H1 (cell line): ENCODE results near the gene UVSSA. TPM values are rescaled to one million over a fixed set of nuclear protein-coding genes. Genes with fewer than 3 reads are reported as not detected.

Experiments
- CTCF ChIA-PET: fragments of 300-600 bp; sonication (Branson Sonifier 250); formaldehyde crosslinking; loops from one replicate; lab custom pipeline; 2021; ENCODE audit not compliant: partially characterized antibody; lab: Charles Lee
- POLR2A ChIA-PET: fragments of 300-600 bp; sonication (Branson Sonifier 250); formaldehyde crosslinking; loops from one replicate; lab custom pipeline; 2021; ENCODE audit warnings: inconsistent platforms; ENCODE audit not compliant: partially characterized antibody; lab: Charles Lee
- DNase-seq, 2 experiments: peaks; one replicate each; pipeline versions ENCODE4 v3.0.0 to v3.0.0-alpha.2; 2010 to 2022; ENCODE audit warnings: low spot score in 2 of 2, low read depth in 1 of 2, mixed read lengths in 1 of 2
- FAIRE-seq: peaks from 2 replicates; lab custom pipeline; 2011; peaks lifted over from hg19 to GRCh38; lab: Jason Lieb, UNC
- H2AFZ ChIP-seq: 2 replicates; pipeline ENCODE4 v1.8.1; 2012; ENCODE audit warnings: low read length, inconsistent platforms
- H2AK5ac ChIP-seq: 2 replicates; pipeline ENCODE4 v1.6.1; 2013; ENCODE audit warnings: low read depth, low read length
- H2BK120ac ChIP-seq: replicated peaks from 2 replicates; pipeline ENCODE3; 2013; ENCODE audit warnings: low read depth, low read length, inconsistent platforms
- H2BK12ac ChIP-seq: 2 replicates; pipeline ENCODE4 v1.6.1; 2013; ENCODE audit warnings: low read depth, low read length
- H2BK15ac ChIP-seq: 2 replicates; pipeline ENCODE4 v1.6.1; 2013; ENCODE audit warnings: low read length
- H2BK20ac ChIP-seq: 2 replicates; pipeline ENCODE4 v1.6.1; 2013; ENCODE audit warnings: low read length
- H2BK5ac ChIP-seq: 2 replicates; pipeline ENCODE4 v1.6.1; 2013; ENCODE audit warnings: low read depth, low read length
- H3K14ac ChIP-seq: 2 replicates; pipeline ENCODE4 v1.6.1; 2013; ENCODE audit warnings: inconsistent platforms; ENCODE audit not compliant: insufficient read length
- H3K18ac ChIP-seq: 2 replicates; pipeline ENCODE4 v1.6.1; 2013; ENCODE audit warnings: low read length; ENCODE audit errors: extremely low read depth
- H3K23ac ChIP-seq: 2 replicates; pipeline ENCODE4 v1.6.1; 2013; ENCODE audit warnings: inconsistent platforms; ENCODE audit not compliant: insufficient read length
- H3K23me2 ChIP-seq: 2 replicates; pipeline ENCODE4 v1.6.1; 2013; ENCODE audit warnings: low read depth, low read length
- H3K27ac ChIP-seq: 2 replicates; pipeline ENCODE4 v1.6.1; 2011; ENCODE audit warnings: low read depth, low read length, inconsistent platforms
- H3K27me3 ChIP-seq, 4 experiments: replicated peaks in 1 of 4; 1 replicate in 1 of 4; 2 replicates in 3 of 4; pipeline versions ENCODE4 v1.6.1 to v1.8.1; 2011 to 2013; ENCODE audit warnings: low read length in 3 of 4, mild to moderate bottlenecking in 3 of 4, inconsistent platforms in 2 of 4, mixed read lengths in 2 of 4, moderate library complexity in 1 of 4; ENCODE audit not compliant: control insufficient read depth in 3 of 4, insufficient read depth in 3 of 4; ENCODE audit errors: extremely low read depth in 1 of 4
- H3K36me3 ChIP-seq, 4 experiments: 2 replicates each; pipeline versions ENCODE4 v1.6.1 to v1.8.1; 2011 to 2013; ENCODE audit warnings: mild to moderate bottlenecking in 4 of 4, low read length in 3 of 4, moderate library complexity in 2 of 4, control low read depth in 1 of 4, inconsistent platforms in 1 of 4; ENCODE audit not compliant: insufficient read depth in 4 of 4, control insufficient read depth in 2 of 4
- H3K4ac ChIP-seq: replicated peaks from 2 replicates; pipeline ENCODE3; 2013; ENCODE audit warnings: low read length, low read depth, mixed read lengths, inconsistent platforms; ENCODE audit not compliant: insufficient read length
- H3K4me1 ChIP-seq, 4 experiments: replicated peaks in 1 of 4; 1 replicate in 1 of 4; 2 replicates in 3 of 4; pipeline versions ENCODE4 v1.6.1 to v1.8.1; 2011 to 2013; ENCODE audit warnings: low read length in 3 of 4, inconsistent platforms in 2 of 4, mixed read lengths in 1 of 4; ENCODE audit not compliant: insufficient read depth in 4 of 4, control insufficient read depth in 3 of 4
- H3K4me2 ChIP-seq, 2 experiments: 2 replicates each; pipeline versions ENCODE4 v1.6.1 to v1.8.1; 2011 to 2013; ENCODE audit warnings: low read depth in 2 of 2, low read length in 2 of 2, control low read depth in 1 of 2, inconsistent platforms in 1 of 2, mild to moderate bottlenecking in 1 of 2; ENCODE audit not compliant: insufficient read depth in 1 of 2
- H3K4me3 ChIP-seq, 4 experiments: fragments of 200-600, 300-600 bp in 1 of 4; sonication (generic), shearing (Covaris generic), sonication (Bioruptor Twin) in 1 of 4; 2 replicates each; pipeline versions ENCODE4 v1.5.1 to v1.8.1; 2011 to 2016; ENCODE audit warnings: low read length in 4 of 4, low read depth in 3 of 4, control low read depth in 2 of 4, inconsistent platforms in 2 of 4, mild to moderate bottlenecking in 2 of 4, mixed read lengths in 1 of 4, moderate library complexity in 1 of 4; ENCODE audit not compliant: insufficient read depth in 2 of 4; ENCODE audit errors: extremely low read depth in 1 of 4
- H3K56ac ChIP-seq: replicated peaks from 2 replicates; pipeline ENCODE3; 2013; ENCODE audit warnings: low read depth, mild to moderate bottlenecking, mixed read lengths, low read length, inconsistent platforms; ENCODE audit not compliant: insufficient read length
- H3K79me1 ChIP-seq: 2 replicates; pipeline ENCODE4 v1.6.1; 2013; ENCODE audit warnings: low read depth, low read length, control low read depth
- H3K79me2 ChIP-seq, 2 experiments: 2 replicates each; pipeline versions ENCODE4 v1.6.1 to v1.8.1; 2012 to 2013; ENCODE audit warnings: low read length in 2 of 2, mild to moderate bottlenecking in 2 of 2, inconsistent platforms in 1 of 2; ENCODE audit not compliant: insufficient read depth in 2 of 2, control insufficient read depth in 1 of 2
- H3K9ac ChIP-seq, 4 experiments: replicated peaks in 1 of 4; 1 replicate in 1 of 4; 2 replicates in 3 of 4; pipeline versions ENCODE4 v1.6.1 to v1.8.1; 2011 to 2013; ENCODE audit warnings: low read depth in 3 of 4, low read length in 3 of 4, control low read depth in 2 of 4, mild to moderate bottlenecking in 2 of 4, moderate library complexity in 2 of 4, inconsistent platforms in 1 of 4; ENCODE audit errors: extremely low read depth in 1 of 4
- H3K9me3 ChIP-seq, 2 experiments: 2 replicates each; pipeline versions ENCODE4 v1.6.1 to v1.8.1; 2012 to 2013; ENCODE audit warnings: mild to moderate bottlenecking in 2 of 2, moderate library complexity in 2 of 2, control low read depth in 1 of 2, inconsistent platforms in 1 of 2, low read depth in 1 of 2, low read length in 1 of 2, mixed read lengths in 1 of 2; ENCODE audit not compliant: insufficient read depth in 2 of 2
- H4K20me1 ChIP-seq, 2 experiments: replicated peaks in 1 of 2; 2 replicates each; pipeline versions ENCODE3 to v1.8.1; 2011 to 2013; ENCODE audit warnings: inconsistent platforms in 2 of 2, low read length in 2 of 2, mild to moderate bottlenecking in 1 of 2; ENCODE audit not compliant: insufficient read depth in 2 of 2, control insufficient read depth in 1 of 2
- H4K5ac ChIP-seq: 2 replicates; pipeline ENCODE4 v1.6.1; 2013; ENCODE audit warnings: low read length, low read depth, mixed read lengths, inconsistent platforms; ENCODE audit not compliant: insufficient read length
- H4K8ac ChIP-seq: 2 replicates; pipeline ENCODE4 v1.8.0; 2013; ENCODE audit warnings: mild to moderate bottlenecking, moderate library complexity, low read length, inconsistent platforms; ENCODE audit not compliant: insufficient read depth; ENCODE audit errors: extremely low read depth
- H4K91ac ChIP-seq: replicated peaks from 2 replicates; pipeline ENCODE3; 2013; ENCODE audit warnings: low read length, mixed read lengths, inconsistent platforms; ENCODE audit not compliant: insufficient read length
- CREB1 ChIP-seq: IDR thresholded peaks from 2 replicates; pipeline ENCODE4 v1.6.1; 2012; ENCODE audit warnings: inconsistent platforms
- E2F6 ChIP-seq: IDR thresholded peaks from 2 replicates; pipeline ENCODE4 v1.6.1; 2012; ENCODE audit warnings: inconsistent platforms
- JUND ChIP-seq: IDR thresholded peaks from 2 replicates; pipeline ENCODE4 v1.6.1; 2011; ENCODE audit warnings: mild to moderate bottlenecking, improper control_type of control experiment, low read length
- MAFK ChIP-seq: IDR thresholded peaks from 2 replicates; pipeline ENCODE4 v1.6.1; 2012; ENCODE audit warnings: low read depth, mild to moderate bottlenecking, improper control_type of control experiment, low read length
- YY1 ChIP-seq: IDR thresholded peaks from 2 replicates; pipeline ENCODE4 v1.6.1; 2011; ENCODE audit warnings: low read depth, mild to moderate bottlenecking, low read length
- WGBS, 2 experiments: shearing (Covaris generic) in 1 of 2; methylation state at CpG; one replicate each; pipeline versions ENCODE4 v1.1.6 to v1.1.7; 2013 to 2015; ENCODE audit warnings: low lambda C conversion rate in 2 of 2, mixed read lengths in 2 of 2, inconsistent platforms in 1 of 2, low coverage in 1 of 2, missing lambda C conversion rate in 1 of 2; ENCODE audit not compliant: insufficient replicate concordance in 2 of 2, insufficient coverage in 1 of 2, insufficient read length in 1 of 2; ENCODE audit errors: extremely low coverage in 1 of 2, missing lambda C conversion rate in 1 of 2; 5-methylcytosine and 5-hydroxymethylcytosine counted together
- polyA plus RNA-seq, 7 experiments: library from polyadenylated mRNA; depleted of rRNA in 3 of 7; stranded (reverse) in 5 of 7; unstranded in 2 of 7; fragments of >200 nt in 5 of 7; fragments of 200-250 nt in 2 of 7; gene quantifications; 1 replicate in 5 of 7; 2 replicates in 1 of 7; 4 replicates in 1 of 7; pipeline versions ENCODE4 v1.2.1 to v1.2.3, GENCODE V29; 2011 to 2013; ENCODE audit warnings: missing spikeins in 2 of 7, mixed read lengths in 2 of 7
- total RNA-seq: library from RNA; stranded (reverse); fragmentation: NEBNext Ultra II Directional; extraction: Animal tissue kit (Norgen Biotek cat#: 25700); gene quantifications from 2 replicates; pipeline ENCODE4 v1.2.1, GENCODE V29; 2021

Gene UVSSA
- total and polyA plus RNA-seq, 2 of the 8 experiments (the other 6 are each of a cell fraction or from before 2014, with no cell fraction given) = 14.5 to 19.4 TPM

- Histone ChIP-seq H3K23me2 (no peaks in the 10 kb centered on the region), H3K4ac (no peak overlapping the region), H4K20me1 (peaks cover 0 to 5% of the 10 kb centered on the region in 2 experiments), H3K27ac (no peak overlapping the region), H2AFZ (no peak overlapping the region), H2BK120ac (no peak overlapping the region), H2BK15ac (no peak overlapping the region), H3K4me3 (no peak overlapping the region), H3K36me3 (peaks cover 0 to 9% (median 0%) of the 10 kb centered on the region in 4 experiments; a peak in 1 of 8 replicates), H3K4me2 (no peak overlapping the region), H2BK5ac (no peak overlapping the region), H3K79me1 (no peaks in the 10 kb centered on the region), H3K14ac (no peak overlapping the region), H3K4me1 (peaks cover 0 to 2% (median 0%) of the 10 kb centered on the region in 4 experiments; a peak in 4 of 7 replicates), H3K56ac (no peak overlapping the region), H4K5ac (no peak overlapping the region), H3K18ac (no peak overlapping the region), H4K8ac (no peak overlapping the region), H3K27me3 (peaks cover 14 to 20% (median 17%) of the 10 kb centered on the region in 4 experiments), H2BK20ac (no peak overlapping the region), H3K23ac (no peak overlapping the region), H4K91ac (no peak overlapping the region), H3K79me2 (no peaks in the 10 kb centered on the region), H2AK5ac (no peak overlapping the region), H3K9ac (no peak overlapping the region), H2BK12ac (no peak overlapping the region), H3K9me3 (peaks cover 20 to 39% of the 10 kb centered on the region in 2 experiments)
- no peak for TF ChIP-seq MAFK
- TF ChIP-seq YY1 = no peak
- no peak for TF ChIP-seq JUND
- no peak for TF ChIP-seq CREB1
- TF ChIP-seq E2F6 = no peak
- FAIRE-seq (no peak), DNase-seq (no peak)
- POLR2A ChIA-PET = no interaction called here
- CTCF ChIA-PET = no interaction called here
- 98% methylated on average over 8 of the region's 11 CpGs; no CpG with 5 or more reads in 1 of the 2 experiments for WGBS, 2 experiments
Measured at GRCh38 chr4:1396806-1397455, 49.9 kb downstream of the UVSSA start.
